Lower leg skin (tissue), 4 donors: ENCODE results near the gene TBC1D12. TPM values are rescaled to one million over a fixed set of nuclear protein-coding genes. Genes with fewer than 3 reads are reported as not detected.
"Not testable (repeated sequence)": the region's sequence is repeated elsewhere in the genome, so short reads cannot be mapped to it uniquely, and the experiment has no call there.

Experiments
- DNase-seq, 2 donors: peaks; one replicate each; pipeline ENCODE4 v3.0.0-alpha.2; 2019; ENCODE audit warnings: low spot score in 2 of 2
- H3K4me3 ChIP-seq: fragments of 200-600 bp; sonication (generic); 2 replicates; pipeline ENCODE4 v1.5.1; 2017; ENCODE audit warnings: mild to moderate bottlenecking, low read depth; ENCODE audit not compliant: poor library complexity, severe bottlenecking
- POLR2A ChIP-seq, 2 donors: fragments of 450-650 bp; IDR thresholded peaks; one replicate each; pipeline ENCODE4 v1.6.1; 2016 to 2017; ENCODE audit warnings: antibody characterized with exemption in 2 of 2, mild to moderate bottlenecking in 1 of 2, moderate library complexity in 1 of 2
- WGBS, 2 donors: methylation state at CpG; one replicate each; pipeline ENCODE4 v1.1.5; 2018; 5-methylcytosine and 5-hydroxymethylcytosine counted together
- intact Hi-C: fragments of 100-400 bp; cut with DNase I; formaldehyde crosslinking; loops from one replicate; pipeline ENCODE4 v1.15.0; 2023; ENCODE audit warnings: low total_unique reads
- total RNA-seq, 4 donors: library from RNA; depleted of rRNA; stranded (reverse); fragments of >200 nt; gene quantifications; one replicate each; pipeline ENCODE4 v1.1.0, GENCODE V29; 2016
- TF ChIP-seq, protein P1 (sequence below), 3 donors: fragments of 450-650 bp; IDR thresholded peaks; one replicate each; pipeline ENCODE4 v1.5.1; 2016; ENCODE audit warnings: antibody characterized with exemption in 3 of 3, mild to moderate bottlenecking in 3 of 3, moderate library complexity in 2 of 3

Gene TBC1D12
- total RNA-seq, 4 donors from 2014 or later, result 16.3 to 19.1 (median 18.1) TPM

DNA sequence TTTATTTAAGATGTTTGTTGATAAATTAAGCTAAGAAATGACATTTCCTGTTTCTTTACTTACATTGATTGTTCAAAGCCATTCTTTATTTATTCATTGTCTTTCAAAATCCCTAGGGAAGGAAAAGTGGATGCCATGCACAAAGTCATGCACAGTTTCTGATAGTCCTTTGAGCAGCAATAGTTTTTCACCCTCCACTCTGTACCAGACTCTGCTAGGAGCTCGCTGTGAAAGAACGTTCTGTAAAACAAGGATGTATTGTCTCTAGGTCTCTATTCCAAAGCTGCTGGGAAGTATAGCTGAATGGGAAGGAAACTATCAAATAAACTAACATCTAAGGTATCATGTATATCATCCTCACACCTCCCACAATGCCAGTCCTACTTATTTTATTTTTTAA is 31.8 kb upstream of the TBC1D12 start:
- no peak overlapping the region for H3K4me3 ChIP-seq
- no peak for DNase-seq
- TF ChIP-seq POLR2A (IDR thresholded peaks at IDR 0.05), result no peak
- TF ChIP-seq, protein P1, sequence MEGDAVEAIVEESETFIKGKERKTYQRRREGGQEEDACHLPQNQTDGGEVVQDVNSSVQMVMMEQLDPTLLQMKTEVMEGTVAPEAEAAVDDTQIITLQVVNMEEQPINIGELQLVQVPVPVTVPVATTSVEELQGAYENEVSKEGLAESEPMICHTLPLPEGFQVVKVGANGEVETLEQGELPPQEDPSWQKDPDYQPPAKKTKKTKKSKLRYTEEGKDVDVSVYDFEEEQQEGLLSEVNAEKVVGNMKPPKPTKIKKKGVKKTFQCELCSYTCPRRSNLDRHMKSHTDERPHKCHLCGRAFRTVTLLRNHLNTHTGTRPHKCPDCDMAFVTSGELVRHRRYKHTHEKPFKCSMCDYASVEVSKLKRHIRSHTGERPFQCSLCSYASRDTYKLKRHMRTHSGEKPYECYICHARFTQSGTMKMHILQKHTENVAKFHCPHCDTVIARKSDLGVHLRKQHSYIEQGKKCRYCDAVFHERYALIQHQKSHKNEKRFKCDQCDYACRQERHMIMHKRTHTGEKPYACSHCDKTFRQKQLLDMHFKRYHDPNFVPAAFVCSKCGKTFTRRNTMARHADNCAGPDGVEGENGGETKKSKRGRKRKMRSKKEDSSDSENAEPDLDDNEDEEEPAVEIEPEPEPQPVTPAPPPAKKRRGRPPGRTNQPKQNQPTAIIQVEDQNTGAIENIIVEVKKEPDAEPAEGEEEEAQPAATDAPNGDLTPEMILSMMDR (IDR thresholded peaks at IDR 0.05), result no peak
- intact Hi-C loops, result no loop called here
- WGBS, 2 donors, result 68 to 70% methylated on average over 2 of the region's 2 CpGs

DNA sequence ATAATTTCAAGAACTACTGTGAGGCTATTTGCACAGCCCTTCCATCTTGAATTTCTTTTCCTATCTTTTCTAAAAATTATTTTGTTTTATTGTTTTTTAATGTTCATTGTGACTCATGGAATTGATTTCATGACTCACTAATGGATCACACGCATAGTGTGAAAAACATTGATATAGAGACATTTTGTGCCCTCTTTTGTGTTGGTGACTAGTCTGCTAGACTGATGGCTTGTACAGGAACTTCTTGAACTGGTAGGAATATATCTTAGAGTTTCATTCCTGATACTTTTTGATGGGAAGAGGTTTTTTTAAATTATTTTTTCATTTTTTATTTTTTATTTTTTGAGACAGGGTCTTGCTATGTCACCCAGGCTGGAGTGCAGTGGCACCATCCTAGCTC is 27.0 kb upstream of the TBC1D12 start:
- WGBS, 2 donors, result 87 to 88% methylated on average over 1 of the region's 1 CpG
- no peak for DNase-seq
- TF ChIP-seq POLR2A (IDR thresholded peaks at IDR 0.05), result no peak
- TF ChIP-seq, protein P1 (IDR thresholded peaks at IDR 0.05), result no peak
- no peak overlapping the region for H3K4me3 ChIP-seq
- intact Hi-C loops, result no loop called here

DNA sequence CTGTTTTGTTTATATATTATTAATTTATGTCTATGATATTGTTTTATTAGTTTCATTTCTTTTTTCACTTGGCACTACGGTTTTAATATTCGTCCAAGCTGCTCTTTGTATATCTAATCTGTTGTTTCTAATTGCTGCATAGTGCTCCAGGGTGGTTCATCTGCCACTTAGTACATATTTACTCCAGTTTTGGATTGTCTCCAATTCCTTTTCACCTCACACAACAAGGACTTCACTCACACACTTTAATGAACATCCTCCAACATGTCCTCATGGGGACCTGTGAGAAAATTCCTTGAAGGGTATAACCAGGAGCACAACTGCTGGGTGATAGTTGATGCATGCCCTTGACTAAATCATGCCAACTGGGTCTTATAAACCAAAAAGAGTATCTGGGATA is 25.5 kb upstream of the TBC1D12 start:
- no peak for TF ChIP-seq POLR2A (IDR thresholded peaks at IDR 0.05)
- TF ChIP-seq, protein P1 (IDR thresholded peaks at IDR 0.05), result no peak
- intact Hi-C loops, result no loop called here
- 61 to 72% methylated on average over 2 of the region's 2 CpGs for WGBS, 2 donors
- H3K4me3 ChIP-seq, result no peak overlapping the region
- DNase-seq, result no peak

DNA sequence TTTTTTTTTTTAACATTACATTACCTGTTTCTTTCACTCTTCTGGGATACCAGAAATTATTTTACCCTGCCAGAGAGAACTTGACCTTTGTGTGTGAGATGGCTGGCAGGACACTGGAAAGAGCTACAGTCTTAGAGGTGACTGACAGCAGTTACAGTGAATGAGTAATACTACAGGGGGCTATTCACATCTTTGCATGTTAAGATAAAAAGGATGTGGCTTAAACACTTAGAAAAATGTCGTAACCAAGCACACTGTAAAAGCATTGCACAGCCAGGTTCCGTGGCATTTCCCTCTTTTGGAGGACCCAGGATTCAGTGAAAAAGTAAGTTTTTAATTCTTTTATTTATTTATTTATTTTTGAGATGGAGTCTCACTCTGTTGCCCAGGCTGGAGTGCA is 18.8 kb upstream of the TBC1D12 start:
- TF ChIP-seq, protein P1 (IDR thresholded peaks at IDR 0.05), result no peak
- TF ChIP-seq POLR2A (IDR thresholded peaks at IDR 0.05), result no peak
- intact Hi-C loops, result no loop called here
- WGBS, 2 donors, result 82 to 84% methylated on average over 2 of the region's 2 CpGs
- no peak for DNase-seq
- no peak overlapping the region for H3K4me3 ChIP-seq

DNA sequence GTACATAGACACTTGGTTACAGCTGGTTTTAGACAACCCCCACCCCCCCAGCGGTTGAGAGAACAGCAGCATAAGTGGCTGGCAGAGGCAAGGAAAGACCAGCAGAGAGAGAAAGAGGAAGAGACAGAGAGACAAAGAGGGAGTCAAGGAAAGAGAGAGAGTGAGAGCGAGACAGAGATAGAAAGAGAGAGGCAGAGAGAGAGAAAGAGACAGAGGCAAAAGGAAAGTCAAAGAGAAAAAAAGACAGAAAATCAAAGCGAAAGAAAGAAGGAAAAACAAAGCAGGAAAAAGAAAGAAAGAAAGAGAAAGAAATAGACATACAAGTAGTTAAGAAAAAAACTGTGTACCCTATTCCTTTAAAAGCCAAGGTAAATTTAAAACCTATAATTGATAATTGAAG is 16.6 kb upstream of the TBC1D12 start:
- DNase-seq, H3K4me3 ChIP-seq, intact Hi-C loops: not testable (repeated sequence)
- 92 to 94% methylated on average over 3 of the region's 3 CpGs for WGBS, 2 donors

DNA sequence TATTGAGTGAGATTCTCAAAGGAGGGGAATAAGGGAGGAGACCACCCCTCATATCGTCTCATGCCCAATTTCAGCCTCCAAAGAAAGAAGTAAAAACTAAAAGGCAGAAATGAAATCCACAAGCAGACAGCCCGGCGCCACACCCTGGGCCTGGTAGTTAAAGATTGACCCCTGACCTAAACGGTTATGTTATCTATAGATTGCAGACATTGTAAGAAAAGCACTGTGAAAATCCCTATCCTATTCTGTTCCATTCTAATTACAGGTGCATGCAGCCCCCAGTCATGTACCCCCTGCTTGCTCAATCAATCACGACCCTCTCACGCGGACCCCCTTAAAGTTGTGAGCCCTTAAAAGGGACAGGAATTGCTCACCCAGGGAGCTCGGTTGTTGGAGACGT is 10.2 kb upstream of the TBC1D12 start:
- H3K4me3 ChIP-seq, intact Hi-C loops, DNase-seq: not testable (repeated sequence)
- 89 to 94% methylated on average over 9 of the region's 9 CpGs for WGBS, 2 donors

DNA sequence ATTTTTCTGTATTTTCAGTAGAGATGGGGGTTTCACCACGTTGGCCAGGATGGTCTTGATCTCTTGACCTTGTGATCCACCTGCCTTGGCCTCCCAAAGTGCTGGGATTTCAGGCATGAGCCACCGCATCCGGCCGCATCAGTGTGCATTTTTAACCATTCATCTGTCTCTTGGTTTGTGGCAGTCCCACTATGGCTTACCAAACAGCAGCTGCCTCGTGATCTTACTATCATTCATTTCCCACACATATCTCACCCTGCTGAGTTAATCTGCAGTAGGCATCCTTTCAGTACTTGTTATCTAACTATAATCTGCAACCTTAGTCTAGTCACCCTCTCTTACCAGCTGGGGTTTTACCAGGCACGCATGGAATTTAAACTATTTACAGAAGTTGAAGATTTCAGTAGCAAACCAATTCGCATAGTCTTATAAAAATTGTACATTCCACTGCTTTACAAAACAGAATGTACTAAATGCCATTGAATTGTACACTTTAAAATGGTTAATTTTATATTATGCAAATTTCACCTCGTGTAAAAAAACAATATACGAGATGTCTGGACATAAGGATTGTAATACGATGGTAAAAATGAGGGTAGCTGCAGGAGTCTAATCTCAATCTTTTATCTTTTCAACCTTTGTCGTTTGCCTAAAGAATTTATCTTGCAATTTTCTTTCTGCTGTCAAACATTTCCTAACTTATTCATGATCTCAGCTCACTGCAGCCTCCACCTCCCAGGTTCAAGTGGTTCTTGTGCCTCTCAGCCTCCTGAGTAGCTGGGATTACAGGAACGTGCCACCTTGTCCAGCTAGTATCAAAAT is 4.6 kb upstream of the TBC1D12 start:
- H3K4me3 ChIP-seq, result no peak overlapping the region
- intact Hi-C loops, result no loop called here
- no peak for DNase-seq
- TF ChIP-seq POLR2A (IDR thresholded peaks at IDR 0.05), result no peak
- TF ChIP-seq, protein P1 (IDR thresholded peaks at IDR 0.05), result no peak
- 53 to 62% methylated on average over 12 of the region's 12 CpGs for WGBS, 2 donors
